ENCODE data around the gene UBTD1.
A peak's percentile ranks its signal among the peaks of the same experiment; 100 is the strongest.
"Not testable (repeated sequence)": the region's sequence is repeated elsewhere in the genome, so short reads cannot be mapped to it uniquely, and the experiment has no call there.

The UBTD1 gene

DNA sequence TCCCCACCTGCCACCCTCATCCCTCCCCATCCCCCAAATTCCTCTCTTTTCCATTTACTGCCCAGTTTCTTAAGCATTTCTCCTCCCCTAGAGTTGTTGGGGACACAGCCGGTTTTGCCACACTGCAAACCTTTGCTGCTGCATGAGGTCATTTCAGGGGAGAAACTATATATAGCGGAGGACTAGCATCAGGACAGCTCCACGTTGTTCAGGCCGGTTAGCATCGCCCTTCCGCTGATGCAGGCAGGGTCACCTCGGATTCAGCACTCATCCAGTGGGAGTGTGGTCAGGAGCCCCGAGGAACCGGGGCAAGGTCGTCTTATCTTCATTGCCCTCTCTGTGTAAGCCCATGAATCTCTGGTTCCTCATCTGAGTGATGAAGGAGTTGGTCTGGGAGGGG, 15.6 kb downstream of the UBTD1 start:
- Mint-ChIP-seq H3K27ac (no peak overlapping the region), H3K36me3 (ENCODE audit: low read depth) (no peaks in the 10 kb centered on the region), H3K4me1 (ENCODE audit: low read depth) (no peaks in the 10 kb centered on the region), H3K4me3 (no peak overlapping the region), H3K9me3 (no peaks in the 10 kb centered on the region), H3K27me3 (ENCODE audit: low read depth) (peaks cover 23% of the 10 kb centered on the region)
- no peak for DNase-seq (ENCODE audit: low spot score)

DNA sequence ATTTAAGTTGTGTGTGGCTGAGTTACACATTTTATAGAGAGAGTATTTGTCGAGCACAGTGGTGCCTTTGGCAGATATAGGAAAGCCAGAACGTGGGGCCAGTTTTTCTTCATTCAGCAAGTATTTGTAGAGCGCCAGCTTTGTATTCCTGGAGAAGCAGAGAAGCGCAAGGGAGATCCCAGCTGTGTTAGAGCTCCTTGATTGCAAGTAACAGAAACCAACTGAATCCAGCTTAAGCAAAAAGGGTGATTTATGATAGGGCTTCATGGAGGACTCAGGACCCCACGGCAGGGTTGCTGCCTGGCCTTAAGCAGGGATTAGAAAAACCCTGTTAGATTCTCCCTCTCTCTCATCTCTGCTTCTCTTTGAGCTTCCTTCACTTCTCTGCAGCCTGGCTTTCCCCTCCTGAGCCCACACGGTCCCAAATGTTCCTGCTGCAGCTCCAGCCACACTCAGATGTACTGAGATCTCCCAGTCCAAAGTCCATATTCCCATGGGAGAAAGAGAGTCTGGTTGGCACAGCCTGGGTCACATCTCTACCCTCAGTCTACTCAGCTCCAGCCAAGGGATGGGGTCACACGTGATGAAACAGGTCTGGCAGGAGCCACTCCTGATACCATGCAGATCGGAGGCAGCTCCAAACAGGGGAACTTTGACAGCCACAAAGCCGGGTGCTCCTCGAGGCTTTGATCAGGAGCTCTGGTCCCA, 16.7 kb downstream of the UBTD1 start:
- peaks cover 28% of the 10 kb centered on the region for H3K27me3 Mint-ChIP-seq (ENCODE audit: low read depth)
- DNase-seq (ENCODE audit: low spot score) = no peak
- no peak overlapping the region for H3K4me3 Mint-ChIP-seq
- H3K9me3 Mint-ChIP-seq = no peaks in the 10 kb centered on the region
- H3K4me1 Mint-ChIP-seq (ENCODE audit: low read depth) = no peaks in the 10 kb centered on the region
- H3K27ac Mint-ChIP-seq = no peak overlapping the region
- H3K36me3 Mint-ChIP-seq (ENCODE audit: low read depth) = no peaks in the 10 kb centered on the region

DNA sequence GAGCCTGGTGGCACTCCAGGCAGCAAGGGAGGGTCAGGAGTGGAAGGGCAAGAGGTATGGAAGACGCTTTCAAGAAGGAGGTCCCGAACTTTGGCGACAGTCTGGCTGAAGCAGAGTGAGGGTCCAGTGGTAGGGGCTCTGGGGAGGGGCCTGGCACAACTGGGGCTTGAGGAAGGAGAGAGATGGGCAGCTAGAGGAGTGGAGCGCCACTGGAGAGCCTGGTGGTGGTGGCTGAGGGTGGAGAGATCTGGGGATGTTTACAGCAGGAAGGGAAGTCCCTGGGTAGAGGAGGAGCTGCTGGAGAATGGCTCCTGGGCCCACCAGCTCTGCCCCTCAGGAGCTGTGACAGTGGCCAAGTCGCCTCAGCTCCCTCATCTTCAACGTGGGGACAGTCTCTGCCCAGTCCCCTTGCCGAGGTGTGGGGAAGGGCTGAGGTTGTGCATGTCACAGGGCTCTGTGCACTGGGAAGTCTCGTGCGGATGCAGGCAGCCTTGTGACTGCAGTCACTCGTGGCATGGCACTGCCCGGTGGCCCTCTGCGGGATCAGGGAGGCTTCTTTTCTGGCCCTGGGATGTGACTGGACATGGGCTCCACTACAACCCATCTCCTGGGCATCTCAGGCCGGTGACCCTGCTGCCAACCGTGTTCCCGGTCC, 18.5 kb downstream of the UBTD1 start:
- DNase-seq (ENCODE audit: low spot score) = no peak
- no peak overlapping the region for H3K27ac Mint-ChIP-seq
- no peaks in the 10 kb centered on the region for H3K9me3 Mint-ChIP-seq
- H3K4me3 Mint-ChIP-seq = no peak overlapping the region
- no peaks in the 10 kb centered on the region for H3K36me3 Mint-ChIP-seq (ENCODE audit: low read depth)
- H3K27me3 Mint-ChIP-seq (ENCODE audit: low read depth) = peaks cover 29% of the 10 kb centered on the region
- H3K4me1 Mint-ChIP-seq (ENCODE audit: low read depth) = no peaks in the 10 kb centered on the region

DNA sequence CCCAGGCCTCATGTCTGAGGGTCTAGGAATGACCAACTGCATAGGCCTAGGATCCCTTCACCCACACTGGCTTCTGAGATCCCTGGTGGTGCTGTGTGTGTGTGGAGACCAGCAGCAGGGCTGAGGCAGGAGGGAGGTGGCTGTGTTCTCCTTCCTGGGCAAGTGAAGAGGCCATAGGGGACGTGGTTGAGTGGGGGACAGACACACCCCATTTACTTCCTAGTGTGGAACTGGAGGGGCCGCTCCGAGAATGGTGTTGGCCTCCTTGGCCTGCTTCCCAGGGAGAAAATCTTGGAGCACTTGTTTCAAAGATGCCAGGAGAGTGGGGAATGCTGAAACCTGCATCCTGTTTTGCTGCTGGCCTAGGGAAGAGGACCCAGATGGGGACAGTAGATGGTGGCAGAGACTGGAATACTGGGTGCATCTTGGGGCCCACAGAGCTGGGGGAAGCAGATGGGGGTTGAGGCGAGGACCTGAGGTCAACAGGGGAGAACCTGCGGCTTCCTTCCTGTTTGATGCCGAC, 19.1 kb downstream of the UBTD1 start:
- no peaks in the 10 kb centered on the region for H3K9me3 Mint-ChIP-seq
- peaks cover 33% of the 10 kb centered on the region for H3K27me3 Mint-ChIP-seq (ENCODE audit: low read depth)
- no peak for DNase-seq (ENCODE audit: low spot score)
- no peaks in the 10 kb centered on the region for H3K36me3 Mint-ChIP-seq (ENCODE audit: low read depth)
- H3K4me1 Mint-ChIP-seq (ENCODE audit: low read depth) = no peaks in the 10 kb centered on the region
- no peak overlapping the region for H3K27ac Mint-ChIP-seq
- no peak overlapping the region for H3K4me3 Mint-ChIP-seq

DNA sequence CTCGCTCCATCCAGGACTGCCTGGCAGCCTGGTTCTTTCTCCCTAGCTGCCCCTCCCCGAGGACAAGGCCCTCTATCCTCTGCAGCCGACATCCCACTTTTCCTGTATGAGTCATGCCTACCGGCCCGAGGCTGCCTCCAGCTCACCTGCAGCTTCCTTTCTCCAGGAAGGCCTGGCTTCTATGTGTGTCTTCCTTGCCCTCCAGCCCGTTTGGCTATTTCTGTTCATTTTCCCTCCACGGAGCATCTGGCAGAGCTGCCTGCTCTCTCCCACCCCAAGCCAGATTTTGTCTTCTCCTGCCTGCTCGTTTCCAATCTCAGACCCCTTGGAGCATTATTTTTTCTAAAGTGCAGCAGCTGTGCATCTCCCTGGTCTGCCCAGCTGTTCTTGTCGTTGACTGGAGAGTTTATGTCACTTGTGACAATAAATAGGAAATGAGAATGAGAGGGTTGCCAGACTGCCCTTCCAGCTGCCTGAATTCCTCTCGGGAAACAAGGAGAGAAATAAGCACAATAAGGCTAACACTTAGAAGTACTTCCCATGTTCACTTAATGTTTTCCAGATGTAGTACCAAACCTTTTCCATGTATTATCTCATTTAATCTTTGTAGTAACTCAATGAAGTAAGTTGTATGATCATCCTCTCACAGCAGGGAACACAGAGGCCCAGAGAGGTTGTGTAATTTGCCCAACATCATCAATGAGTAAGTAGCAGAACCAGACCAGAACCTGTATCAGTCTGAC, 19.7 kb downstream of the UBTD1 start:
- H3K4me1 Mint-ChIP-seq (ENCODE audit: low read depth) = no peaks in the 10 kb centered on the region
- H3K4me3 Mint-ChIP-seq = no peak overlapping the region
- no peak for DNase-seq (ENCODE audit: low spot score)
- no peak overlapping the region for H3K27ac Mint-ChIP-seq
- no peaks in the 10 kb centered on the region for H3K36me3 Mint-ChIP-seq (ENCODE audit: low read depth)
- H3K27me3 Mint-ChIP-seq (ENCODE audit: low read depth) = peaks cover 32% of the 10 kb centered on the region
- no peaks in the 10 kb centered on the region for H3K9me3 Mint-ChIP-seq

DNA sequence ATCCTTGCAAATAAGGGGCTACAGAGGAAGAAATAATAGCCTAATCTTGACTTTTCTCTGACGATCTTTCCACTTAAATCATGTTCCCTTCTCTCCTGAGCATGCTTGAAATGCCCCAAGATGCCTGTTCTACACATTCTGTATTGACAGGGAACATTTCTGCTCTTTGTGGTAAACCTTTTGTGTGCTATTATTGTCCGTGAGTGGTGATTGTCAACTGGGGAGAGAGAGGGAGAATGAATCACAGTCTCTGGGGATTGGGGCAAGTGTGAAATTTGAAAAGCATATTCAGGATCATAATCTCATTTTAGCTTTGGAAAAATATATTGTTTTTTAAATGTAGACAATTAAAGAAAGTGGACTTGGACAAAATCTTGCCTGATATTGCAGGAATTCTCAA, 20.6 kb downstream of the UBTD1 start:
- no peaks in the 10 kb centered on the region for H3K9me3 Mint-ChIP-seq
- DNase-seq (ENCODE audit: low spot score) = no peak
- H3K4me3 Mint-ChIP-seq = no peak overlapping the region
- peaks cover 28% of the 10 kb centered on the region for H3K27me3 Mint-ChIP-seq (ENCODE audit: low read depth)
- no peak overlapping the region for H3K27ac Mint-ChIP-seq
- no peaks in the 10 kb centered on the region for H3K36me3 Mint-ChIP-seq (ENCODE audit: low read depth)
- no peaks in the 10 kb centered on the region for H3K4me1 Mint-ChIP-seq (ENCODE audit: low read depth)

DNA sequence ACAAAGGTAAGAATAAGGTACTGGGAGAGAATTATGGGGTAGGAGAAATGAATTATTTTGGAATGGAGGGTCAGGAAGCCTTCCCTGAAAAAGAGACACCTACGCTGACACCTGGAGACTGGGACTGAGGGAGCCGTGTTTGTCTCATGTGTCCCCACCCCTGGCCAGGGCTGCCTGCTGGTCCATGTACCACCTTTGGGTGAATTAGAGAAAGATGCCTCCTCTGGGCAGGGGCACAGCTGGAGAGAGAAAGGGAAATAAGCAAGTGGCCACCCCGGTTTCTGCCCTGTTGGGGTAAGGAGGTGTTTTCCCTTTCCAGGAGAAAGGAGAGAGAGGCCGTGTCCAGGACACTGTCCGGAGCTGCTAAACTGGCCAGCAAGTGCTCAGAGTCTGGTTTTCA, 21.8 kb downstream of the UBTD1 start:
- H3K36me3 Mint-ChIP-seq (ENCODE audit: low read depth) = no peaks in the 10 kb centered on the region
- no peaks in the 10 kb centered on the region for H3K4me1 Mint-ChIP-seq (ENCODE audit: low read depth)
- no peaks in the 10 kb centered on the region for H3K9me3 Mint-ChIP-seq
- H3K27ac Mint-ChIP-seq = no peak overlapping the region
- DNase-seq (ENCODE audit: low spot score) = no peak
- H3K4me3 Mint-ChIP-seq = no peak overlapping the region
- H3K27me3 Mint-ChIP-seq (ENCODE audit: low read depth) = peaks cover 18% of the 10 kb centered on the region

DNA sequence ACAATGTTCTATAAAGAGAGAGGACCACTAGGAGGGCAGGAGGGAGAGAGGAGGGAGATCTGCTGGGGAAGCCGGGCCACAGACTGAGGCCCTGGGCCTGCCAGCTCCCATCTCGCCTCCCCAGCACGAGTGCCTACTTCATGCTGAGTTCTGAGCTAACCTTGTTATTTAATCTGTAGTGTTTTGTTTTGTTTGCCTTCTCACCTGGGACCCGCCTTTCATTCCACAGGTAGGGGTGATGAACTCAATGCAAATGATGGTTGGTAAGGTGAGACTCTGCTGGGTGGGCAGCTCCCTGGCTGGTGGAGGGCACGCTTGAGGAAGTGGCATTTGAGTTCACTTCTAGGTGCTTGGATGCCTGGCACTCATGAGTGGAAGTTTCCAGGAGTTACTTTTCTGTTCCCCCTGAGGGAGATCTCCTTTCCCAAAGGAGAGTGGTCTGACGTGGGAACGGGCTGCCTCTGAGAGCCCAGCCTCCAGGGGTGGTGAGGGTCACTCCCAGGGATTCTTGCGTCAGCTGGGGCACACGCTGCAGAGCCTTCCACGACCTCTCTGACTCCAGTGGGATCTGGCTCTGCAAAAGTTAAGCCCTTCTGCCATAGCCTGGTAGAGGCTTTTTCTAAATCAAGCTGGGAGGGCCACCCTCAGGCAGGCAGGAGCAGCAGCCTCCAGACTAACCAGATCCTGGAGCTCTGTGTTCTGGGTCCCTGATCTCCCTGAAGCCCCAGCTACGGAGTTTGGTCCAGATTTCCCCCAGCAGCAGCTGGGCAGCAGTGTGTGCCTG, 22.4 kb downstream of the UBTD1 start:
- no peak overlapping the region for H3K27ac Mint-ChIP-seq
- H3K27me3 Mint-ChIP-seq (ENCODE audit: low read depth) = peaks cover 16% of the 10 kb centered on the region
- no peaks in the 10 kb centered on the region for H3K9me3 Mint-ChIP-seq
- H3K4me3 Mint-ChIP-seq = no peak overlapping the region
- no peaks in the 10 kb centered on the region for H3K36me3 Mint-ChIP-seq (ENCODE audit: low read depth)
- H3K4me1 Mint-ChIP-seq (ENCODE audit: low read depth) = no peaks in the 10 kb centered on the region
- no peak for DNase-seq (ENCODE audit: low spot score)

DNA sequence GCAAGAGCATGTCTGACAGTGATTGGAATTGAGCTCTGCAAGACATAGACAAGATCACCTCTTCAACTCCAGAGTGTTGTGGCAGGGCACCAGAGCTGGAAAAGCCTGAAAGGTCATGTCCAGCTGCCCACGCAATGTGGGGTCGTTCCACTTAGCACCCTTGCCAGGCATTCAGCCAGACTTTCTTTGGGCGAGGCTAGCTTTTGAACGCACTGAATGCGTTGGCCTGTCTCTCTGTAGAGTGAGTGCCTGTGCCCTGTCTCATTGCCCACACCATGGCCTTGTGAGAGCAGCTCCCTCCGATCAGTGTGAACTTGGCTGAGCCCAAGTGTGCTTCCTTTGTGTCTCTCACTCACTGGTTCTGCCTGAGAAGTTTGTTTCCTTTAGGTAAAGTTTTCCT, 23.3 kb downstream of the UBTD1 start:
- DNase-seq (ENCODE audit: low spot score) = no peak
- no peaks in the 10 kb centered on the region for H3K4me1 Mint-ChIP-seq (ENCODE audit: low read depth)
- no peak overlapping the region for H3K4me3 Mint-ChIP-seq
- no peaks in the 10 kb centered on the region for H3K9me3 Mint-ChIP-seq
- H3K27me3 Mint-ChIP-seq (ENCODE audit: low read depth) = peaks cover 16% of the 10 kb centered on the region
- H3K36me3 Mint-ChIP-seq (ENCODE audit: low read depth) = no peaks in the 10 kb centered on the region
- H3K27ac Mint-ChIP-seq = no peak overlapping the region

DNA sequence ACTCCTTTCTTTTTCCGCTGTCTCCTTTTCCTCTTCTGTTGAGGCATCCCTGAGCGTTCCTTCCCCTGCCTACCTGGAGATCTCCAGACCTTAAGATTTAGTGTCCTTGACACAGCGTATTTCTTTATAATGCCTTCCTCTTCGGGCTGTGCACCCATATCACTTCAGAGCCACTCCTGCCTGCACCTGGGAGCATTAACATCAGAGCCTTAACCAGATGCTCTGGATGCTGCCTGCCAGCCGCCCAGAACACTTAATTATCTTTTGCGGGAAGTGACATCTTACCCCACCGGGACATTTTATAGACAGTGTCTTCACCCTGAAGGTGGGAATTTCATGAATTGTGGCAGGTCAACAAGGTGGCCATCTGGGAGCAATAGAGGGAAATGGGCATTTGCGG, 24.2 kb downstream of the UBTD1 start:
- Mint-ChIP-seq H3K9me3 (no peaks in the 10 kb centered on the region), H3K27me3 (ENCODE audit: low read depth) (peaks cover 16% of the 10 kb centered on the region), H3K36me3 (ENCODE audit: low read depth) (no peaks in the 10 kb centered on the region), H3K27ac (no peak overlapping the region), H3K4me3 (no peak overlapping the region), H3K4me1 (ENCODE audit: low read depth) (no peaks in the 10 kb centered on the region)
- no peak for DNase-seq (ENCODE audit: low spot score)

DNA sequence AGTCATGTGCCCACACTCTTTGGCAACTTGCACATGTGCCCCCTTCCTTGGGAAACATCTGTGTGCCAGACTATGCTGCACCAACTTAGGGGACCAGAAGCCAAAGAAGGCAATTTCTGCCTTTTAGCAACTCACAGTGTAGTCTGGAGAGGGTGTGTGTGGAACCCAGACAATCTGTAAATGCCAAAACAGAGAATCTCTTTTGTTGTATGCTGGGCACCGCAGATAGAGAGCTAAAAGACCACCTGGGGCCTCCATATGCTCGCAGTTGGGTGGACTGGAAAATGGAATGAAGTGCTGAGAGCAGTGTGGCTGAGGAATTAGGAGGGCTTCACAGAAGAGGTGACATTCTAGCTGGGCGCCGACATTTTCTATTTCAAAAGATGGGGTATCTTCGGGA, 26.4 kb downstream of the UBTD1 start:
- DNase-seq (ENCODE audit: low spot score) = no peak
- Mint-ChIP-seq H3K9me3 (no peaks in the 10 kb centered on the region), H3K36me3 (ENCODE audit: low read depth) (no peaks in the 10 kb centered on the region), H3K27ac (peak overlapping the region; percentile 6), H3K27me3 (ENCODE audit: low read depth) (peaks cover 10% of the 10 kb centered on the region), H3K4me3 (no peak overlapping the region), H3K4me1 (ENCODE audit: low read depth) (no peaks in the 10 kb centered on the region)

DNA sequence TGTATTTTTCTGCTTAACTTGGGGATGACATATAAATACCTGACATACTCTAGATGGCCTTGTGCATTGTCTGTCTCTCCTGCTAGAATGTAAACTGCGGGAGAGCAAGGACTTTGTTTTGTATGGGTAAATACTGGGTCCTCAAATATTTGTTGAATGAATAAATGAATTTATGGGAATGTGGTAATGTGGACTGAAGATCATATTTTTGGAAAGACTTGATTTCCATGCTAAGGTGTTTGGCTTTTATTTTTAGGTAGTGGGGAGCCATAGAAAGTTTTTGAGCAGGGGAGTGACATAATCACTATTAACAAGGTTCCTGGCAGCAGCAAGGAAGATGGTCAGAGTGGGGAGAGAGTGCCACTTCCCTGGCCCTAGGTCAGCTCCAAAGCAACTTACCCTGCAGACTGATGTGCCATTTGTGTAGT, 27.0 kb downstream of the UBTD1 start:
- Mint-ChIP-seq H3K36me3 (ENCODE audit: low read depth) (no peaks in the 10 kb centered on the region), H3K27me3 (ENCODE audit: low read depth) (peaks cover 5% of the 10 kb centered on the region), H3K27ac (no peak overlapping the region), H3K9me3 (no peaks in the 10 kb centered on the region), H3K4me1 (ENCODE audit: low read depth) (no peaks in the 10 kb centered on the region), H3K4me3 (no peak overlapping the region)
- no peak for DNase-seq (ENCODE audit: low spot score)

DNA sequence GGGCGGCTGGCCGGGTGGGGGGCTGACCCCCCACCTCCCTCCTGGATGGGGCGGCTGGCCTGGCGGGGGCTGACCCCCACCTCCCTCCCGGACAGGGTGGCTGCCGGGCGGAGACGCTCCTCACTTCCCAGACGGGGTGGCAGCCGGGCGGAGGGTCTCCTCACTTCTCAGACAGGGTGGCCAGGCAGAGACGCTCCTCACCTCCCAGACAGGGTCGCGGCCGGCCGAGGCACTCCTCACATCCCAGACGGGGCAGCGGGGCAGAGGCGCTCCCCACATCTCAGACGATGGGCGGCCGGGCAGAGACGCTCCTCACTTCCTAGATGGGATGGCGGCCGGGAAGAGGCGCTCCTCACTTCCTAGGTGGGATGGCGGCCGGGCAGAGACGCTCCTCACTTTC, 30.2 kb downstream of the UBTD1 start:
- not testable (repeated sequence) for H3K36me3 Mint-ChIP-seq (ENCODE audit: low read depth); H3K27ac Mint-ChIP-seq

More for the DNA sequence above, 30.2 kb downstream of the UBTD1 start:
- not testable (repeated sequence) for H3K9me3 Mint-ChIP-seq; H3K4me1 Mint-ChIP-seq (ENCODE audit: low read depth); H3K27me3 Mint-ChIP-seq (ENCODE audit: low read depth); DNase-seq (ENCODE audit: low spot score); H3K4me3 Mint-ChIP-seq
